Right atrium auricular region (tissue), 2 donors: Measurements from ENCODE around the gene CILP2. TPM values are rescaled to one million over a fixed set of nuclear protein-coding genes. Genes with fewer than 3 reads are reported as not detected.

Experiments used
- DNase-seq: peaks from one replicate; pipeline ENCODE4 v3.0.0-alpha.2; 2019; ENCODE audit warnings: low spot score
- H3K27ac ChIP-seq, 2 donors: fragments of 200-600 bp; sonication (generic); 1 replicate in 1 of 2; 2 replicates in 1 of 2; pipeline ENCODE4 v1.5.1; 2016 to 2019
- H3K27me3 ChIP-seq, 2 donors: fragments of 200-600 bp; sonication (generic); one replicate each; pipeline versions ENCODE4 v1.5.1 to v1.6.0; 2017 to 2019
- H3K36me3 ChIP-seq: fragments of 200-600 bp; sonication (generic); one replicate; pipeline ENCODE4 v1.5.1; 2016
- H3K4me1 ChIP-seq, 2 donors: fragments of 200-600 bp; sonication (generic); one replicate each; pipeline versions ENCODE4 v1.5.1 to v1.6.0; 2017 to 2019
- H3K4me3 ChIP-seq, 2 donors: fragments of 200-600 bp; sonication (generic); 1 replicate in 1 of 2; 2 replicates in 1 of 2; pipeline ENCODE4 v1.5.1; 2017 to 2019; ENCODE audit warnings: mild to moderate bottlenecking in 1 of 2, moderate library complexity in 1 of 2
- H3K9me3 ChIP-seq, 2 donors: fragments of 200-600 bp; sonication (generic); one replicate each; pipeline ENCODE4 v1.5.1; 2019
- total RNA-seq, 2 donors: library from RNA; depleted of rRNA; stranded (reverse); fragments of >200 nt; gene quantifications; one replicate each; pipeline ENCODE4 v1.1.0, GENCODE V29; 2016
- TF ChIP-seq, protein P1 (sequence below), 2 donors: fragments of 200-600 bp; sonication (generic); IDR thresholded peaks; one replicate each; pipeline ENCODE4 v1.5.1; 2019; ENCODE audit warnings: antibody characterized with exemption in 2 of 2

The CILP2 gene
- total RNA-seq, 2 donors from 2014 or later: 0.19 to 0.24 TPM

DNA sequence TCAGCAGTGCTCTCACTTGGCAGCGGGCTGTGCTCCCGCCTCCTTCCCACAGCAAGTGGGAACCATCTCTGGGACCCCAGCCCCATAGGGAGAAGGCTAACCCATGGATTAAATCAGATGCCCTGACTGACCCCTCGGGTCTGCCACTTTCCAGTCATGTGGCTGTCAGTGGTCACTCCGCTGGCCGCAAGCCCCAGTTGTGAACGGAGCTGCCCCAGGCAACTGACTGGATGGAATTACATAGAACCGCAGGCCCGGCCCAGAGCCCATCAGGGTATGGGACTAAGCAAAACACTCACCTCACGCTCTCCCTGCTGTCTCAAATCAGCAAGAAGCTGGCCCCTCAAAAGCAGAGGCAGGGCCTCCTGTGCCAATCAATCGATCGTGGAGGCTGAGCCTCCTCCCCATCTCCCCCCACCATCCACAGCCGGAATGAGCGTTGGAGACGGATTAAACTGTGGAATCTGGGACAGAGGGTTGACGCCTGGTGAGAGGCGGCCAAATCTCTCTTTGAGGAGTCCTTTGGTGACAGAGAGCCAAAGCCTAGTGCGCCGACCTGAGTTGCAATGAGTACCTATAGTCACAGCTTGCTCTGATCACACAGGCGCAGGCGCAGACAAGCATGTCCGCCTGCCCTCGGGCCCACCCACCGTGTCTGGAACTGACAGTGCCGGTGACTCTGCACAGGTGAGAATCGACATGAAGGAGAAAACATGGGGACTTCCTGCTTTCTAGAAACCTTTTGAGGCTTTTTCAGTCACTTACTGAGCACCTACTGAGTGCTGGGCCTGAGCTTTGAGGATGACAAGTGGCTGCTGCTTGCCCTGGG lies 41.7 kb downstream of the CILP2 start:
- Histone ChIP-seq H3K9me3 (no peaks in the 10 kb centered on the region), H3K27ac (no peak overlapping the region), H3K27me3 (no peaks in the 10 kb centered on the region), H3K36me3 (no peaks in the 10 kb centered on the region), H3K4me1 (no peaks in the 10 kb centered on the region), H3K4me3 (no peak overlapping the region)
- TF ChIP-seq, protein P1, sequence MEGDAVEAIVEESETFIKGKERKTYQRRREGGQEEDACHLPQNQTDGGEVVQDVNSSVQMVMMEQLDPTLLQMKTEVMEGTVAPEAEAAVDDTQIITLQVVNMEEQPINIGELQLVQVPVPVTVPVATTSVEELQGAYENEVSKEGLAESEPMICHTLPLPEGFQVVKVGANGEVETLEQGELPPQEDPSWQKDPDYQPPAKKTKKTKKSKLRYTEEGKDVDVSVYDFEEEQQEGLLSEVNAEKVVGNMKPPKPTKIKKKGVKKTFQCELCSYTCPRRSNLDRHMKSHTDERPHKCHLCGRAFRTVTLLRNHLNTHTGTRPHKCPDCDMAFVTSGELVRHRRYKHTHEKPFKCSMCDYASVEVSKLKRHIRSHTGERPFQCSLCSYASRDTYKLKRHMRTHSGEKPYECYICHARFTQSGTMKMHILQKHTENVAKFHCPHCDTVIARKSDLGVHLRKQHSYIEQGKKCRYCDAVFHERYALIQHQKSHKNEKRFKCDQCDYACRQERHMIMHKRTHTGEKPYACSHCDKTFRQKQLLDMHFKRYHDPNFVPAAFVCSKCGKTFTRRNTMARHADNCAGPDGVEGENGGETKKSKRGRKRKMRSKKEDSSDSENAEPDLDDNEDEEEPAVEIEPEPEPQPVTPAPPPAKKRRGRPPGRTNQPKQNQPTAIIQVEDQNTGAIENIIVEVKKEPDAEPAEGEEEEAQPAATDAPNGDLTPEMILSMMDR (IDR thresholded peaks at IDR 0.05): no peak
- no peak for DNase-seq

DNA sequence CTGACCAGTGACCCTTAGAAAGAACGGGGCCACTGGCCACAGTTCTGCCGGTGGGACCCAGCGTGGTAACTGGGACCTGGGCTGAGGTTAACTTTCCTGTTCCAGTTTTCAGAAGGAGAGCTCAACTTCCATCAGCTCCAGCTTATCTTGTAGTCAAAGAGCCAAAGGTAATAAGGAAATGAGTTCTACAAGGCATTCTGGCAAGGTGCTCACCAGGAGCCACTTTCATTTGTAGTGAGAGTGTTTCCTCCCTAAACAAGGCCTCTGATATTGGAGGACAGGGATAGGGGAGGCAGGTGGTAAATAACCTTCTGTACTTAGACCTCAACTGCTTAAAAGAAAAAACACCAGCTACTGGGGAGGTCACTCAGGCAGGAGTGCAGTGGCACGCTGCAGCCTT lies 42.4 kb downstream of the CILP2 start:
- no peak for DNase-seq
- Histone ChIP-seq H3K36me3 (no peaks in the 10 kb centered on the region), H3K9me3 (no peaks in the 10 kb centered on the region), H3K4me1 (no peaks in the 10 kb centered on the region), H3K27me3 (no peaks in the 10 kb centered on the region), H3K27ac (no peak overlapping the region), H3K4me3 (no peak overlapping the region)
- TF ChIP-seq, protein P1 (IDR thresholded peaks at IDR 0.05): no peak

DNA sequence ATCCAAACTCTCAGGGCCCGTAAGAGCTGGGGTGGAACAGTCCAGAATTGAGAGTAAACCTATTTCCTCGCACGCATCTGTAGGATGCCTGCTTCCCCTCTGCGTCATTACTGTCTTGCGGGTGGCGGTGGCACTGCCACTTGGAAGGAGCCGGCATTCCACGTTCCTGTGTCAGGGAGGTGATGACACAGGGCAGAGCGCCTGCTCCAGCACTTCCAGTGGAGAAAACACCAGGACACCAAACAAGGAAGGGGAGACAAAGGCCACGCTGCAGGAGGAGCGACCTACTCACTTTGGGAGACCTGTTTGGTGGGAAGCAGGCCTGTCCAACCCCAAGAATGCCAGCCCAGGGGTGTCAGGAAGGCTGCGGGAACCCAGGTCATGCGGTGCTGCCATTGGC lies 43.3 kb downstream of the CILP2 start:
- H3K4me1 ChIP-seq: no peaks in the 10 kb centered on the region
- no peaks in the 10 kb centered on the region for H3K9me3 ChIP-seq
- H3K27me3 ChIP-seq: no peaks in the 10 kb centered on the region
- no peak overlapping the region for H3K27ac ChIP-seq
- no peak for DNase-seq
- no peak overlapping the region for H3K4me3 ChIP-seq
- TF ChIP-seq, protein P1 (IDR thresholded peaks at IDR 0.05): no peak
- no peaks in the 10 kb centered on the region for H3K36me3 ChIP-seq

DNA sequence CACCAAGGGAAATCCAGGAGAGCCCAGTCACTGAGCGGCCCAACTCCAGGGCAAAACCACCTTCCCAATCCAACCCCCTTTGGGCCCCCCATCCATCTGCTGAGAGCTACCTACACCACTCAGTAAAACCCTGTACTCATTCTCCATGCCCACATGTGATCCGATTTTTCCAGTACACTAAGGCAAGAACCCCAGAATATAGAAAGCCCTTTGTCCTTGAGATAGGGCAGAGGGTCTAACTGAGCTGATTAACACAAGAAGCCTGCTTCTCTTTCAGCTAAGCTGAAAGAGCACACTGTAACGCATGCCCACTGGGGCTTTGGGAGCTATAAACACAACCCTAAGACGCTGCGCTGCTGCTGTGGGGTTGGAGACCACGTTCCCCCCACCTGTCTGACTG lies 44.4 kb downstream of the CILP2 start:
- TF ChIP-seq, protein P1 (IDR thresholded peaks at IDR 0.05): no peak
- H3K36me3 ChIP-seq: no peaks in the 10 kb centered on the region
- no peaks in the 10 kb centered on the region for H3K9me3 ChIP-seq
- H3K27ac ChIP-seq: no peak overlapping the region
- H3K27me3 ChIP-seq: no peaks in the 10 kb centered on the region
- no peaks in the 10 kb centered on the region for H3K4me1 ChIP-seq
- DNase-seq: no peak
- H3K4me3 ChIP-seq: no peak overlapping the region

DNA sequence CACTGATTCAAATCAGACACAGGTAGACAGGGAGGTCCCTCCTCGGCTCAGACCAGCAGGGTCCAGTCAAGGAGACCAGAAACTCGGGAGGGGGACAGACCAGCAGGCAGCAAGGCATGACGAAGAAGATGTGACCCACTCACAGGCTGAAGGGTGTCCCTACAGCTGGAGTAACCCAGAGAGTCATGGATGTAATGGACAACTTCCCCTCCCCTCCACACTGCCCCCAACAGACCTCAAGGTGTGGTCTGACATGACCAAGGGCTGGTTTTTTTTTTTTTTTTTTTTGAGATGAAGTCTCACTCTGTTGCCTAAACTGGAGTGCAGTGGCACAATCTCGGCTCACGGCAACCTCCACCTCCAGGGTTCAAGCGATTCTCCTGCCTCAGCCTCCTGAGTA lies 46.3 kb downstream of the CILP2 start:
- no peaks in the 10 kb centered on the region for H3K36me3 ChIP-seq
- no peak overlapping the region for H3K27ac ChIP-seq
- TF ChIP-seq, protein P1 (IDR thresholded peaks at IDR 0.05): no peak
- no peak for DNase-seq
- no peaks in the 10 kb centered on the region for H3K9me3 ChIP-seq
- H3K4me1 ChIP-seq: no peaks in the 10 kb centered on the region
- H3K27me3 ChIP-seq: no peaks in the 10 kb centered on the region
- no peak overlapping the region for H3K4me3 ChIP-seq

DNA sequence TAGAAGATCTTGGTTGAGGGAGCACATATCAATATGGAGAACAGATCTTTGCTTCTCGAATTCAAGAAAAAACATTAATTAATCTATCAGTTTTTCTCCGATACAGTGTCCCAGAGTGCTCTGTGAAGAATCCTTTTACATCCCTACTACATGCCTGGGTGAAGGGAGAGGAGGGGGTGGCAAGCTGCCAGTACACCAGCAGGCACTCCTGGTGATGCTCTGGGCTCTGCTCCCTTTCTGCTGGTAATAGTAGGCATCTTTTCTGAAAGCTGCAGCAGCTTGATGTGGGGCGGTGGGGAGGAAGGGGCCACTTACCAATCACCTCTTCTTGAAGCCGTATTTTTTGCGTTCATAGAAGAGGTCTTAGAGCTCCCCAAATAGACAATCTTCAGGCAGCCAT lies 49.7 kb downstream of the CILP2 start:
- H3K4me3 ChIP-seq: no peak overlapping the region
- DNase-seq: no peak
- no peak overlapping the region for H3K27ac ChIP-seq
- TF ChIP-seq, protein P1 (IDR thresholded peaks at IDR 0.05): no peak
- H3K27me3 ChIP-seq: no peaks in the 10 kb centered on the region
- no peaks in the 10 kb centered on the region for H3K36me3 ChIP-seq
- H3K9me3 ChIP-seq: no peaks in the 10 kb centered on the region
- no peaks in the 10 kb centered on the region for H3K4me1 ChIP-seq
